Measurements from ENCODE around the gene PIK3R5.
"Not testable (repeated sequence)": the region's sequence is repeated elsewhere in the genome, so short reads cannot be mapped to it uniquely, and the experiment has no call there.

The PIK3R5 gene

GRCh38 chr17:8965394-8966168 is at the start of gene PIK3R5:
PIK3R5 (minus strand) TSS chr17:8965707; CDS start chr17:8911494, 54,213 bp downstream.
- DNase-seq (ENCODE audit: low read depth in 1 of 2, low spot score in 1 of 2), result peak; percentile 65 to 73

GRCh38 chr17:9011001-9011400 is 45.5 kb upstream of the PIK3R5 start:
- no peak for DNase-seq (ENCODE audit: low read depth in 1 of 2, low spot score in 1 of 2)

- DNase-seq (ENCODE audit: low read depth in 1 of 2, low spot score in 1 of 2), result no peak
Measured at GRCh38 chr17:9009737-9010136, 44.2 kb upstream of the PIK3R5 start.

GRCh38 chr17:9009096-9009495 is 43.6 kb upstream of the PIK3R5 start:
- DNase-seq (ENCODE audit: low read depth in 1 of 2, low spot score in 1 of 2), result no peak

- DNase-seq (ENCODE audit: low read depth in 1 of 2, low spot score in 1 of 2), result no peak
Measured at GRCh38 chr17:9007052-9007714, 41.7 kb upstream of the PIK3R5 start.

- DNase-seq (ENCODE audit: low read depth in 1 of 2, low spot score in 1 of 2), result no peak
Measured at GRCh38 chr17:9006175-9006767, 40.8 kb upstream of the PIK3R5 start.

- no peak for DNase-seq (ENCODE audit: low read depth in 1 of 2, low spot score in 1 of 2)
Measured at GRCh38 chr17:9004961-9005285, 39.4 kb upstream of the PIK3R5 start.

- no peak for DNase-seq (ENCODE audit: low read depth in 1 of 2, low spot score in 1 of 2)
Measured at GRCh38 chr17:9004132-9004960, 38.8 kb upstream of the PIK3R5 start.

- no peak for DNase-seq (ENCODE audit: low read depth in 1 of 2, low spot score in 1 of 2)
Measured at GRCh38 chr17:9003355-9004131, 38.0 kb upstream of the PIK3R5 start.

- no peak for DNase-seq (ENCODE audit: low read depth in 1 of 2, low spot score in 1 of 2)
Measured at GRCh38 chr17:9002606-9003354, 37.3 kb upstream of the PIK3R5 start.

GRCh38 chr17:9002227-9002605 is 36.7 kb upstream of the PIK3R5 start:
- no peak for DNase-seq (ENCODE audit: low read depth in 1 of 2, low spot score in 1 of 2)

- DNase-seq (ENCODE audit: low read depth in 1 of 2, low spot score in 1 of 2), result no peak
Measured at GRCh38 chr17:9001559-9001958, 36.1 kb upstream of the PIK3R5 start.

GRCh38 chr17:8997994-8998628 is 32.6 kb upstream of the PIK3R5 start:
- DNase-seq (ENCODE audit: low read depth in 1 of 2, low spot score in 1 of 2), result peak; percentile 66 to 72

GRCh38 chr17:8995711-8996110 is 30.2 kb upstream of the PIK3R5 start:
- no peak for DNase-seq (ENCODE audit: low read depth in 1 of 2, low spot score in 1 of 2)

- DNase-seq (ENCODE audit: low read depth in 1 of 2, low spot score in 1 of 2), result peak; percentile 34 to 54
Measured at GRCh38 chr17:8994319-8994718, 28.8 kb upstream of the PIK3R5 start.

GRCh38 chr17:8991514-8992285 is 26.2 kb upstream of the PIK3R5 start:
- DNase-seq (ENCODE audit: low read depth in 1 of 2, low spot score in 1 of 2), result peak; percentile 33 to 65

GRCh38 chr17:8988263-8988935 is 22.9 kb upstream of the PIK3R5 start:
- DNase-seq (ENCODE audit: low read depth in 1 of 2, low spot score in 1 of 2), result not testable (repeated sequence)

GRCh38 chr17:8986295-8986694 is 20.8 kb upstream of the PIK3R5 start:
- no peak for DNase-seq (ENCODE audit: low read depth in 1 of 2, low spot score in 1 of 2)

All from activated CD4-positive, alpha-beta T cell treated with anti-CD3 and anti-CD28 coated beads, Interleukin-2, amount 50 U/mL, for 24 hours (primary cell).